PC-3 (cell line): ENCODE data around the gene PMAIP1. TPM values are rescaled to one million over a fixed set of nuclear protein-coding genes. Genes with fewer than 3 reads are reported as not detected.

Source experiments
- ATAC-seq: fragments of 200-7000 bp; cut with Tn5 transposase; 2 replicates; pipeline ENCODE4 v1.9.1; 2020; ENCODE audit warnings: mild to moderate bottlenecking, moderate library complexity
- BruUV-seq: library from RNA; stranded (reverse); fragments of 400-500 nt; replicated peaks from 2 replicates; lab custom pipeline; 2021; lab: Mats Ljungman, UMichigan
- CTCF ChIA-PET: fragments of 300-600 bp; sonication (Branson Sonifier 250); formaldehyde crosslinking; loops from one replicate; lab custom pipeline; 2022; ENCODE audit warnings: antibody characterized with exemption; lab: Charles Lee
- POLR2A ChIA-PET: fragments of 300-600 bp; sonication (Branson Sonifier 250); formaldehyde crosslinking; loops from one replicate; lab custom pipeline; 2022; ENCODE audit warnings: antibody characterized with exemption; ENCODE audit not compliant: unreplicated experiment; lab: Charles Lee
- DNase-seq: peaks from one replicate; pipeline ENCODE4 v3.0.0-alpha.2; 2015
- H2AFZ ChIP-seq: fragments of 300-600 bp; sonication (generic); 2 replicates; pipeline ENCODE4 v1.6.0; 2016; ENCODE audit warnings: antibody characterized with exemption, low read length
- H3F3A ChIP-seq: fragments of 300-600 bp; sonication (generic); one replicate; pipeline ENCODE4 v1.6.0; 2017; ENCODE audit warnings: antibody characterized with exemption, low read length, control low read depth, mild to moderate bottlenecking; ENCODE audit not compliant: unreplicated experiment
- H3K27ac ChIP-seq: fragments of 300-600 bp; sonication (generic); 2 replicates; pipeline ENCODE4 v1.5.1; 2016; ENCODE audit warnings: mild to moderate bottlenecking, low read length
- H3K27me3 ChIP-seq: fragments of 300-600 bp; sonication (generic); 2 replicates; pipeline ENCODE4 v1.6.1; 2016; ENCODE audit warnings: low read length, mixed read lengths
- H3K36me3 ChIP-seq: fragments of 300-600 bp; sonication (generic); 2 replicates; pipeline ENCODE4 v1.6.1; 2016; ENCODE audit warnings: low read depth, mixed run types, low read length, mixed read lengths
- H3K4me1 ChIP-seq: fragments of 300-600 bp; sonication (generic); 2 replicates; pipeline ENCODE4 v1.5.1; 2016; ENCODE audit warnings: low read length; ENCODE audit not compliant: insufficient read depth
- H3K4me2 ChIP-seq: fragments of 300-600 bp; sonication (generic); 2 replicates; pipeline ENCODE4 v1.6.0; 2016; ENCODE audit warnings: low read length
- H3K4me3 ChIP-seq: fragments of 300-600 bp; sonication (generic); 2 replicates; pipeline ENCODE4 v1.5.1; 2016; ENCODE audit warnings: mild to moderate bottlenecking, low read length, mixed read lengths
- H3K79me2 ChIP-seq: fragments of 300-600 bp; sonication (generic); 2 replicates; pipeline ENCODE4 v1.6.1; 2017; ENCODE audit warnings: low read length, mixed read lengths
- H3K9ac ChIP-seq: fragments of 300-600 bp; sonication (generic); 2 replicates; pipeline ENCODE4 v1.6.0; 2016; ENCODE audit warnings: mild to moderate bottlenecking, low read length
- H3K9me2 ChIP-seq: fragments of 300-600 bp; sonication (generic); replicated peaks from 2 replicates; pipeline ENCODE4 v1.6.1; 2016; ENCODE audit warnings: mixed run types, low read length, mixed read lengths
- H3K9me3 ChIP-seq: fragments of 300-600 bp; sonication (generic); 2 replicates; pipeline ENCODE4 v1.6.1; 2016; ENCODE audit warnings: low read length, mixed read lengths
- H4K20me1 ChIP-seq: fragments of 300-600 bp; sonication (generic); 2 replicates; pipeline ENCODE4 v1.6.1; 2016; ENCODE audit warnings: low read length, mixed read lengths
- CTCF ChIP-seq: fragments of 300-600 bp; sonication (generic); conservative IDR thresholded peaks from 2 replicates; pipeline ENCODE4 v1.5.1; 2017; ENCODE audit warnings: antibody characterized with exemption, low read depth, mild to moderate bottlenecking, low read length
- EZH2 ChIP-seq: fragments of 300-600 bp; sonication (generic); IDR thresholded peaks from one replicate; pipeline ENCODE4 v1.6.1; 2017; ENCODE audit warnings: antibody characterized with exemption, mild to moderate bottlenecking, low read length; ENCODE audit not compliant: unreplicated experiment
- EZH2phosphoT487 ChIP-seq: fragments of 300-600 bp; sonication (generic); IDR thresholded peaks from 2 replicates; pipeline ENCODE4 v1.6.1; 2018; ENCODE audit warnings: mild to moderate bottlenecking, antibody characterized with exemption, low read length, borderline replicate concordance
- intact Hi-C: fragments of 100-400 bp; cut with micrococcal nuclease; formaldehyde crosslinking; loops from 2 replicates; pipeline ENCODE4 v1.9.0; 2023
- total RNA-seq: library from RNA; depleted of rRNA; stranded (reverse); fragments of >200 nt; gene quantifications from 2 replicates; pipeline ENCODE4 v1.2.3, GENCODE V29; 2014

Gene PMAIP1
- total RNA-seq, 1 experiment from 2014 or later, result 41.5 TPM

DNA sequence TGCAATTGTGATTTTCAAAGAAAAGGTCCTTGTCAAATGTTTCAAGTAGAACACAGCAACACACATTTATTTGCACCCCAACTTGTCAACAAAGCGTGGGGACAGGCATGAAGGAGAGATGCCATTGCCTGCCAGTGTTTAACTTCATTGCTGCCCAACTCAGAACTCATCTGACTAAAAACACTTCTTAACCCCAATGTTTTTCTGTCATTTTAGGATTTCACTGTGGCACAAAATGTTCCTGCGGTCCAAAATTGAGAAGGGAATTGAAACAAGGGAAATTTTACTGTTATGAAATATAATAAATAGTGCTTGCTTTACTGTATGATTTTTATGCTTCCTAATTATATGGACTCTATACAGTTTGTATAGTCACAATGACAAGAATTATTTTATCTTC lies 45.7 kb downstream of the PMAIP1 start:
- BruUV-seq, result no TSS peak
- H3F3A ChIP-seq, result no peaks in the 10 kb centered on the region
- no peak overlapping the region for H3K4me3 ChIP-seq
- ATAC-seq, result no peak
- H3K4me2 ChIP-seq, result no peak overlapping the region
- intact Hi-C loops, result no loop called here
- H2AFZ ChIP-seq, result no peak overlapping the region
- ChIA-PET POLR2A (no interaction called here), CTCF (no interaction called here)
- no peaks in the 10 kb centered on the region for H4K20me1 ChIP-seq
- no peak for DNase-seq
- no peaks in the 10 kb centered on the region; the same call in 1 of the 2 replicates for H3K4me1 ChIP-seq
- H3K9me3 ChIP-seq, result no peaks in the 10 kb centered on the region
- H3K9me2 ChIP-seq, result no peaks in the 10 kb centered on the region
- H3K27me3 ChIP-seq, result no peaks in the 10 kb centered on the region
- H3K27ac ChIP-seq, result no peak overlapping the region
- H3K9ac ChIP-seq, result no peak overlapping the region
- no peaks in the 10 kb centered on the region for H3K36me3 ChIP-seq
- TF ChIP-seq CTCF (no peak), EZH2 (no peak), EZH2phosphoT487 (no peak)
- no peaks in the 10 kb centered on the region for H3K79me2 ChIP-seq

- ChIA-PET POLR2A (interaction anchor here (0.6 kb wide), 1 partner anchor 826 kb away, joined by 4 read pairs; no protein-coding TSS in a partner anchor), CTCF (no interaction called here)
- no peaks in the 10 kb centered on the region for H3K9me2 ChIP-seq
- no peaks in the 10 kb centered on the region for H3K36me3 ChIP-seq
- intact Hi-C loops, result no loop called here
- BruUV-seq, result no TSS peak
- ATAC-seq (no peak), DNase-seq (peak; percentile 10)
- H3K9ac ChIP-seq, result no peak overlapping the region
- no peak overlapping the region for H3K27ac ChIP-seq
- H3K9me3 ChIP-seq, result no peaks in the 10 kb centered on the region
- H3K4me3 ChIP-seq, result no peak overlapping the region
- H3K4me2 ChIP-seq, result no peak overlapping the region
- no peak overlapping the region for H2AFZ ChIP-seq
- no peaks in the 10 kb centered on the region for H3K27me3 ChIP-seq
- H3K4me1 ChIP-seq, result peaks cover 41% of the 10 kb centered on the region
- peaks cover 21% of the 10 kb centered on the region for H3F3A ChIP-seq
- no peaks in the 10 kb centered on the region for H4K20me1 ChIP-seq
- TF ChIP-seq EZH2, result no peak
- no peak for TF ChIP-seq CTCF
- no peak for TF ChIP-seq EZH2phosphoT487
- no peaks in the 10 kb centered on the region for H3K79me2 ChIP-seq
These were observed 50.6 kb downstream of the PMAIP1 start for GRCh38 chr18:59950215-59950944.

GRCh38 chr18:59951591-59951990 lies 51.8 kb downstream of the PMAIP1 start:
- no TSS peak for BruUV-seq
- no peak for TF ChIP-seq EZH2phosphoT487
- TF ChIP-seq CTCF, result no peak
- no peak for TF ChIP-seq EZH2
- CTCF ChIA-PET, result no interaction called here
- ATAC-seq (peak; percentile 20), DNase-seq (peak; percentile 67)
- no peaks in the 10 kb centered on the region for H3K9me3 ChIP-seq
- H3K36me3 ChIP-seq, result no peaks in the 10 kb centered on the region
- H3K9me2 ChIP-seq, result no peaks in the 10 kb centered on the region
- POLR2A ChIA-PET, result interaction anchor here (2.7 kb wide), 1 partner anchor 52 kb away, joined by 23 read pairs; the partner anchor contains the start of gene PMAIP1
- no peak overlapping the region for H3K9ac ChIP-seq
- H3K27ac ChIP-seq, result peak overlapping the region; percentile 72
- H3F3A ChIP-seq, result peaks cover 21% of the 10 kb centered on the region
- no peaks in the 10 kb centered on the region for H4K20me1 ChIP-seq
- H3K4me1 ChIP-seq, result peaks cover 41% of the 10 kb centered on the region
- H3K4me3 ChIP-seq, result no peak overlapping the region
- intact Hi-C loops, result no loop called here
- no peaks in the 10 kb centered on the region for H3K27me3 ChIP-seq
- H3K4me2 ChIP-seq, result peak overlapping the region; percentile 3; the same call in 1 of the 2 replicates
- no peaks in the 10 kb centered on the region for H3K79me2 ChIP-seq
- H2AFZ ChIP-seq, result no peak overlapping the region
